Hepatocyte (in vitro differentiated cells): ENCODE results near the gene FGF1. TPM values are rescaled to one million over a fixed set of nuclear protein-coding genes. Genes with fewer than 3 reads are reported as not detected.

Experiments used
- DNase-seq: peaks from one replicate; pipeline ENCODE4 v3.0.0-alpha.2; 2016; ENCODE audit warnings: low spot score
- H2AFZ ChIP-seq: fragments of 200-600 bp; sonication (generic); 2 replicates; pipeline ENCODE4 v1.6.0; 2016; ENCODE audit warnings: antibody characterized with exemption, mild to moderate bottlenecking
- H3K27ac ChIP-seq: fragments of 200-600 bp; sonication (generic); 2 replicates; pipeline ENCODE4 v1.5.1; 2016; ENCODE audit warnings: mild to moderate bottlenecking
- H3K27me3 ChIP-seq: fragments of 200-600 bp; sonication (generic); 2 replicates; pipeline ENCODE4 v1.6.1; 2016
- H3K36me3 ChIP-seq: fragments of 200-600 bp; sonication (generic); replicated peaks from 2 replicates; pipeline ENCODE4 v1.5.1; 2016; ENCODE audit warnings: low read depth; ENCODE audit not compliant: insufficient read depth
- H3K4me1 ChIP-seq: fragments of 200-600 bp; sonication (generic); 2 replicates; pipeline ENCODE4 v1.5.1; 2016; ENCODE audit warnings: mild to moderate bottlenecking, moderate library complexity; ENCODE audit not compliant: insufficient read depth
- H3K4me2 ChIP-seq: fragments of 200-600 bp; sonication (generic); 2 replicates; pipeline ENCODE4 v1.6.0; 2016
- H3K4me3 ChIP-seq: fragments of 200-600 bp; sonication (generic); 2 replicates; pipeline ENCODE4 v1.5.1; 2016; ENCODE audit warnings: mild to moderate bottlenecking
- H3K79me2 ChIP-seq: fragments of 200-600 bp; sonication (generic); 2 replicates; pipeline ENCODE4 v1.6.0; 2017; ENCODE audit warnings: mild to moderate bottlenecking
- H3K9me2 ChIP-seq: fragments of 200-600 bp; sonication (generic); replicated peaks from 2 replicates; pipeline ENCODE4 v1.6.0; 2017; ENCODE audit warnings: mild to moderate bottlenecking; ENCODE audit not compliant: insufficient read depth
- H3K9me3 ChIP-seq: fragments of 200-600 bp; sonication (generic); 2 replicates; pipeline ENCODE4 v1.5.1; 2016; ENCODE audit warnings: low read depth, mild to moderate bottlenecking
- H4K20me1 ChIP-seq: fragments of 200-600 bp; sonication (generic); 2 replicates; pipeline ENCODE4 v1.6.0; 2016; ENCODE audit warnings: mild to moderate bottlenecking; ENCODE audit not compliant: insufficient read depth, poor library complexity, severe bottlenecking
- EZH2 ChIP-seq: fragments of 200-600 bp; sonication (generic); IDR thresholded peaks from 2 replicates; pipeline ENCODE4 v1.6.1; 2016; ENCODE audit warnings: antibody characterized with exemption, mild to moderate bottlenecking, borderline replicate concordance
- EZH2phosphoT487 ChIP-seq: fragments of 200-600 bp; sonication (generic); IDR thresholded peaks from one replicate; pipeline ENCODE4 v1.6.1; 2018; ENCODE audit warnings: antibody characterized with exemption, mild to moderate bottlenecking, low read depth, moderate library complexity; ENCODE audit not compliant: unreplicated experiment, severe bottlenecking
- WGBS: methylation state at CpG from one replicate; pipeline ENCODE4 v1.1.6; 2016; ENCODE audit warnings: low lambda C conversion rate; ENCODE audit errors: missing lambda C conversion rate; 5-methylcytosine and 5-hydroxymethylcytosine counted together
- polyA plus RNA-seq: library from polyadenylated mRNA; unstranded; fragments of >200 nt; fragmentation: Nextera tagmentation; extraction: Ambion mirVana; gene quantifications from 2 replicates; pipeline ENCODE4 v1.2.1, GENCODE V29; 2016
- total RNA-seq: library from RNA; depleted of rRNA; stranded (reverse); fragments of >200 nt; gene quantifications from 2 replicates; pipeline ENCODE4 v1.2.3, GENCODE V29; 2014
- TF ChIP-seq, protein P1 (sequence below): fragments of 200-600 bp; sonication (generic); IDR thresholded peaks from 2 replicates; pipeline ENCODE4 v1.5.1; 2016; ENCODE audit warnings: antibody characterized with exemption, mild to moderate bottlenecking; ENCODE audit not compliant: poor library complexity

The FGF1 gene
- total and polyA plus RNA-seq, 2 experiments from 2014 or later = 0.23 to 0.27 TPM

DNA sequence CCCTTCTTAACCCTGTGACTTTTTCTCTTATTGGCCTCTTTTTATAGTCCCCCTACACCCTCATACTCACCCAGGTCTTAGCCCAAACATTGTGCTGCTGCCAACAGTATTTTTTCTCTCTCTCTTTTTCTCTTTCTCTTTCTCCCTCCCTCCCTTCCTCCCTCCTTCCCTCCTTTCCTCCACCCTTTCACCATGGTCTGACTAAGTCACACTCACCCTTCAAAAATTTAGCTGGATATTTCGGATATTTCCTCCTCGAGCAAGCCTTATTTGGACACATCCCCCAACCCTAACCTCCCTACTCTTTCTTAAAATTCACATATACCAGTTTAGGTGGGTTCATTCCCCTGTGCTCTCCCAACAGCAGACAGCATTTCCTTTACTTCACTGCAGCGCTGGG, 64.7 kb downstream of the FGF1 start:
- no peaks in the 10 kb centered on the region for H4K20me1 ChIP-seq
- no peaks in the 10 kb centered on the region for H3K79me2 ChIP-seq
- DNase-seq = no peak
- TF ChIP-seq EZH2 (no peak), EZH2phosphoT487 (no peak)
- TF ChIP-seq, protein P1, sequence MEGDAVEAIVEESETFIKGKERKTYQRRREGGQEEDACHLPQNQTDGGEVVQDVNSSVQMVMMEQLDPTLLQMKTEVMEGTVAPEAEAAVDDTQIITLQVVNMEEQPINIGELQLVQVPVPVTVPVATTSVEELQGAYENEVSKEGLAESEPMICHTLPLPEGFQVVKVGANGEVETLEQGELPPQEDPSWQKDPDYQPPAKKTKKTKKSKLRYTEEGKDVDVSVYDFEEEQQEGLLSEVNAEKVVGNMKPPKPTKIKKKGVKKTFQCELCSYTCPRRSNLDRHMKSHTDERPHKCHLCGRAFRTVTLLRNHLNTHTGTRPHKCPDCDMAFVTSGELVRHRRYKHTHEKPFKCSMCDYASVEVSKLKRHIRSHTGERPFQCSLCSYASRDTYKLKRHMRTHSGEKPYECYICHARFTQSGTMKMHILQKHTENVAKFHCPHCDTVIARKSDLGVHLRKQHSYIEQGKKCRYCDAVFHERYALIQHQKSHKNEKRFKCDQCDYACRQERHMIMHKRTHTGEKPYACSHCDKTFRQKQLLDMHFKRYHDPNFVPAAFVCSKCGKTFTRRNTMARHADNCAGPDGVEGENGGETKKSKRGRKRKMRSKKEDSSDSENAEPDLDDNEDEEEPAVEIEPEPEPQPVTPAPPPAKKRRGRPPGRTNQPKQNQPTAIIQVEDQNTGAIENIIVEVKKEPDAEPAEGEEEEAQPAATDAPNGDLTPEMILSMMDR = no peak
- 81% methylated on average over 3 of the region's 3 CpGs for WGBS
- no peak overlapping the region for H2AFZ ChIP-seq
- H3K27ac ChIP-seq = no peak overlapping the region
- H3K9me2 ChIP-seq = no peaks in the 10 kb centered on the region
- H3K4me2 ChIP-seq = no peak overlapping the region
- H3K4me3 ChIP-seq = no peak overlapping the region
- H3K36me3 ChIP-seq = no peaks in the 10 kb centered on the region
- no peaks in the 10 kb centered on the region for H3K27me3 ChIP-seq
- H3K9me3 ChIP-seq = no peaks in the 10 kb centered on the region
- peaks cover 12% of the 10 kb centered on the region for H3K4me1 ChIP-seq

- Histone ChIP-seq H3K9me2 (no peaks in the 10 kb centered on the region), H3K36me3 (no peaks in the 10 kb centered on the region), H3K4me2 (no peak overlapping the region), H3K4me3 (no peak overlapping the region), H4K20me1 (no peaks in the 10 kb centered on the region), H3K79me2 (no peaks in the 10 kb centered on the region), H2AFZ (no peak overlapping the region), H3K4me1 (peaks cover 6% of the 10 kb centered on the region), H3K27ac (no peak overlapping the region), H3K27me3 (no peaks in the 10 kb centered on the region), H3K9me3 (no peaks in the 10 kb centered on the region)
- 94% methylated on average over 11 of the region's 11 CpGs for WGBS
- no peak for DNase-seq
- TF ChIP-seq EZH2 (no peak), EZH2phosphoT487 (no peak)
- TF ChIP-seq, protein P1 = no peak
Measured at GRCh38 chr5:142619815-142620214, 66.1 kb downstream of the FGF1 start.

- Histone ChIP-seq H3K4me1 (no peaks in the 10 kb centered on the region), H2AFZ (no peak overlapping the region), H3K4me2 (no peak overlapping the region), H3K27ac (no peak overlapping the region), H3K36me3 (no peaks in the 10 kb centered on the region), H3K9me2 (no peaks in the 10 kb centered on the region), H3K4me3 (no peak overlapping the region), H3K9me3 (no peaks in the 10 kb centered on the region), H3K79me2 (no peaks in the 10 kb centered on the region), H4K20me1 (no peaks in the 10 kb centered on the region), H3K27me3 (no peaks in the 10 kb centered on the region)
- no peak for TF ChIP-seq EZH2
- no peak for TF ChIP-seq EZH2phosphoT487
- TF ChIP-seq, protein P1 = no peak
- 79% methylated on average over 6 of the region's 6 CpGs for WGBS
- no peak for DNase-seq
Measured at GRCh38 chr5:142618130-142618523, 67.8 kb downstream of the FGF1 start.
